Stomach smooth muscle (tissue), 2 donors: ENCODE measurements around the gene AATK.

Experiments
- H3K27ac ChIP-seq: one replicate; pipeline ENCODE4 v1.7.0; 2013; ENCODE audit warnings: mild to moderate bottlenecking, low read length, inconsistent platforms
- H3K27me3 ChIP-seq, 2 donors: one replicate each; pipeline ENCODE4 v1.7.0; 2013; ENCODE audit warnings: low read length in 2 of 2; ENCODE audit not compliant: insufficient read depth in 2 of 2, control insufficient read depth in 1 of 2
- H3K36me3 ChIP-seq, 2 donors: one replicate each; pipeline ENCODE4 v1.7.0; 2013; ENCODE audit warnings: low read length in 2 of 2; ENCODE audit not compliant: control insufficient read depth in 2 of 2, insufficient read depth in 2 of 2
- H3K4me1 ChIP-seq: one replicate; pipeline ENCODE4 v1.7.0; 2013; ENCODE audit warnings: low read length; ENCODE audit not compliant: control insufficient read depth, insufficient read depth
- H3K4me3 ChIP-seq, 2 donors: one replicate each; pipeline ENCODE4 v1.7.0; 2013; ENCODE audit warnings: low read length in 2 of 2
- H3K9ac ChIP-seq, 2 donors: one replicate each; pipeline ENCODE4 v1.7.0; 2013; ENCODE audit warnings: low read length in 2 of 2, mild to moderate bottlenecking in 1 of 2
- H3K9me3 ChIP-seq, 2 donors: one replicate each; pipeline ENCODE4 v1.7.0; 2013; ENCODE audit warnings: low read length in 2 of 2; ENCODE audit not compliant: control insufficient read depth in 2 of 2
- donor health status: healthy.
- donor health status: Pancreatic carcinoma.

AATK gene

GRCh38 chr17:81140018-81140417, 26.0 kb downstream of the AATK start:
- H3K4me3 ChIP-seq: no peak overlapping the region
- H3K27ac ChIP-seq: no peak overlapping the region
- no peaks in the 10 kb centered on the region for H3K9me3 ChIP-seq
- no peak overlapping the region for H3K9ac ChIP-seq
- no peaks in the 10 kb centered on the region for H3K27me3 ChIP-seq
- H3K36me3 ChIP-seq: no peaks in the 10 kb centered on the region
- peaks cover 7% of the 10 kb centered on the region for H3K4me1 ChIP-seq

DNA sequence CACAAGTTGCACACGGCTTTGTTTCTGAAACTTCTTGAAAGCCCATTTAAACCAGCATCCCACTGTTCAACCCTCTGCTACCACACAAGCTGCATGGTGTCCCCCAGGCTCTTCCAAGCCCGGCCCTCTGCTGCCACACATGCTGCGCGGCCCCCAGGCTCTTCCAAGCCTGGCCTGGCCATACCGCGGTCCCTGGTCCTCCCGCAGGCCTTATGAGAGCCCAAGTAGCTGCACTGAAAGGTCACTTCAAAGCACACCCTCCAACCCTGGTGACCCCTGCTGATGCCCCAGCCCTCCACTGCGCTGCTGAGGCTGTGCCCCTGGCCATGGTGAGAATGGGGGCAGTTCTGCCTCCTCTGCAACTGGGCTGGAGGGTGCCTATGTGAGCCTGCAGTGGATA, 26.6 kb downstream of the AATK start:
- Histone ChIP-seq H3K4me3 (no peak overlapping the region), H3K36me3 (no peaks in the 10 kb centered on the region), H3K27ac (no peak overlapping the region), H3K4me1 (peaks cover 7% of the 10 kb centered on the region), H3K9ac (no peak overlapping the region), H3K27me3 (no peaks in the 10 kb centered on the region), H3K9me3 (no peaks in the 10 kb centered on the region)

DNA sequence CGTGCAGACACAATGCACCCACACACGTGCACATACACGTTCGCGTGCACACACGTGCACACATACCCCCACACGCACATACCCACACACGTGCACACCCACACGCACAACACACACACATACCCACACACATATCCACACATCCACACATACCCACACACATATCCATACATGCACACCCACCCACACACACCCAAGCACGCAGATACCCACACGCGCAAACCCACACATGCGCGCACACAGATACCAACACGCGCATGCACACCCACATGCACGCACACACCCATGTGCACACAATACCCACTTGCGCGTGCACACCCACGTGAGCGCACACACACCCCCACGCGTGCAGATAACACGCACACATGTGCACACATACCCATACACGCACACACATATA, 27.5 kb downstream of the AATK start:
- H3K4me3 ChIP-seq: no peak overlapping the region
- H3K36me3 ChIP-seq: no peaks in the 10 kb centered on the region
- no peaks in the 10 kb centered on the region for H3K27me3 ChIP-seq
- H3K27ac ChIP-seq: no peak overlapping the region
- H3K9me3 ChIP-seq: no peaks in the 10 kb centered on the region
- H3K4me1 ChIP-seq: peaks cover 7% of the 10 kb centered on the region
- H3K9ac ChIP-seq: no peak overlapping the region

GRCh38 chr17:81138083-81138482, 27.9 kb downstream of the AATK start:
- peaks cover 7% of the 10 kb centered on the region for H3K4me1 ChIP-seq
- H3K4me3 ChIP-seq: no peak overlapping the region
- H3K9ac ChIP-seq: no peak overlapping the region
- no peak overlapping the region for H3K27ac ChIP-seq
- no peaks in the 10 kb centered on the region for H3K36me3 ChIP-seq
- no peaks in the 10 kb centered on the region for H3K27me3 ChIP-seq
- no peaks in the 10 kb centered on the region for H3K9me3 ChIP-seq

- H3K36me3 ChIP-seq: no peaks in the 10 kb centered on the region
- no peaks in the 10 kb centered on the region for H3K9me3 ChIP-seq
- H3K27me3 ChIP-seq: no peaks in the 10 kb centered on the region
- H3K27ac ChIP-seq: no peak overlapping the region
- no peaks in the 10 kb centered on the region for H3K4me1 ChIP-seq
- H3K4me3 ChIP-seq: no peak overlapping the region
- no peak overlapping the region for H3K9ac ChIP-seq
Measured at GRCh38 chr17:81137248-81137647, 28.8 kb downstream of the AATK start.

GRCh38 chr17:81136366-81136765, 29.7 kb downstream of the AATK start:
- Histone ChIP-seq H3K9me3 (no peaks in the 10 kb centered on the region), H3K4me1 (no peaks in the 10 kb centered on the region), H3K36me3 (no peaks in the 10 kb centered on the region), H3K27ac (no peak overlapping the region), H3K9ac (no peak overlapping the region), H3K27me3 (no peaks in the 10 kb centered on the region), H3K4me3 (no peak overlapping the region)

DNA sequence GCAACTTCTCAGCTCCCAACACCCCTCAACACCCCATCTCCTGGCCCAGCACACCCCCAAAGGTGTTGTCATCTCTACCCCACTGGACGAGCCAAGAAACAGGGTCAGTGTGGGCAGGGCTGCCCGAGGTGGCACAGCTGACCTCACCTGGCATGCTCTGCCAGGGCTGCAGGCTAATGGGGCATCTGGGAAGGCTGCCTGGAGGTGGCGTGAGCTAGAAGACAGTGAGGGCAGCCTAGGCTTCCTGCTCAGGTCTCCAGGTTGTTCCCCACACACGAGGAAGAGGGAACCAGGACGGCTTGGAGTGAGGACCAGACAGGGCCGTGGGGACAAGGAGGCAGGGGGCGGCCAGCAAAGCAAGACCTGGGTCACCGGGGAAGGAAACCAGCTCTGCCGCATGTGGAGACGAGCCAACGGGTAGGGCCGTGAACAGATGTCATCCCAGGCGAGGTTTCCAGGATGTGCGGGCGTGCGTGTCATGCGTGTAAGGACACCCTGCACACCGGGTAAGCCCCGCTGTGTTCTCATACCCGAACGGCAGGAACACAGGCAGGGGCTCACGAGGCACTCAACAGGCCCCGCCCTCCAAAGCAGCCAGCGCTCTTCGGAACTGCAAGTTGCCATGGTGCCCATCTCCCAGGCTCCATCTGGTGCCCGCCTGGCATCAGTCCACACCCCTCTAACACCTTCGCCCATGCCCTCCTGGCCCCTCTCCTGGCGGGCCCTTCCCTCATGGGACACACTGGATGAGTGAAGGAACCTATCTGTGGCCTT, 30.3 kb downstream of the AATK start:
- H3K36me3 ChIP-seq: no peaks in the 10 kb centered on the region
- no peaks in the 10 kb centered on the region for H3K4me1 ChIP-seq
- no peaks in the 10 kb centered on the region for H3K9me3 ChIP-seq
- no peak overlapping the region for H3K4me3 ChIP-seq
- H3K27ac ChIP-seq: no peak overlapping the region
- H3K9ac ChIP-seq: no peak overlapping the region
- H3K27me3 ChIP-seq: no peaks in the 10 kb centered on the region

DNA sequence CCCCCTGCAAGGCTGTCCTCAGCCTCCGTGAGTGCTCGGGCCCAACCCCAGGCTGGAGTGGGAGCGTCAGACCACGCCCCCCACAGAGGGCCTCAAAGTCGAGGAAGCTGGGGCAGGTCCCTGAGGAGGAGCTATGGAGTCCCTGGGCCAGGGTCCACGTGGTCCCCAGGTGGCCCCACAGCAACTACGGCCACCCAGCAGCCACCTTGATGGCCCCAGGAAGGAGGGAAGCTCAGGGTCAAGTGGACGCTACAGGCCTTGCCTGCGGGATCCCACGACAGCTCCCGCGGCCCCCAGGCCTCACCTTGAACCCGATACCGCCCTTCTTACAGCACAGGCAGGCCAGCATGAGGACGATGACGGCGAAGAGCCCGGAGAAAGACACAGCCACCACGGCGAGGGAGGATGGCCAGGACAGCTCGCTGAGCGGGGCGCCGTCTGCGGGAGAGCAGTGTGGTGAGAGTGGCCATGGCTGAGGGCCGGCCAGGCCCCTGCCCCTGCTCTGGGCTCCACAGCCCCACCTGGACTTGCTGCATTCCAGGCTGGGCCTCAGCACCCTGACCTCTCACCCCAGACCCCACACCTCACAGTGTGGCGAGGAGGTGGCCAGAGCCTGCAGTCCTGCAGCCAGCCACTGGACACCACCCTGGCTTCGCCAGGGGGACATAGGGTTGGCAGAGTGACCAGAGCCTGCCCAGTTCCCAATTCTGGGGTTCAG, 31.8 kb downstream of the AATK start:
- no peaks in the 10 kb centered on the region for H3K4me1 ChIP-seq
- no peaks in the 10 kb centered on the region for H3K9me3 ChIP-seq
- no peak overlapping the region for H3K27ac ChIP-seq
- no peaks in the 10 kb centered on the region for H3K27me3 ChIP-seq
- no peak overlapping the region for H3K9ac ChIP-seq
- no peak overlapping the region for H3K4me3 ChIP-seq
- no peaks in the 10 kb centered on the region for H3K36me3 ChIP-seq

DNA sequence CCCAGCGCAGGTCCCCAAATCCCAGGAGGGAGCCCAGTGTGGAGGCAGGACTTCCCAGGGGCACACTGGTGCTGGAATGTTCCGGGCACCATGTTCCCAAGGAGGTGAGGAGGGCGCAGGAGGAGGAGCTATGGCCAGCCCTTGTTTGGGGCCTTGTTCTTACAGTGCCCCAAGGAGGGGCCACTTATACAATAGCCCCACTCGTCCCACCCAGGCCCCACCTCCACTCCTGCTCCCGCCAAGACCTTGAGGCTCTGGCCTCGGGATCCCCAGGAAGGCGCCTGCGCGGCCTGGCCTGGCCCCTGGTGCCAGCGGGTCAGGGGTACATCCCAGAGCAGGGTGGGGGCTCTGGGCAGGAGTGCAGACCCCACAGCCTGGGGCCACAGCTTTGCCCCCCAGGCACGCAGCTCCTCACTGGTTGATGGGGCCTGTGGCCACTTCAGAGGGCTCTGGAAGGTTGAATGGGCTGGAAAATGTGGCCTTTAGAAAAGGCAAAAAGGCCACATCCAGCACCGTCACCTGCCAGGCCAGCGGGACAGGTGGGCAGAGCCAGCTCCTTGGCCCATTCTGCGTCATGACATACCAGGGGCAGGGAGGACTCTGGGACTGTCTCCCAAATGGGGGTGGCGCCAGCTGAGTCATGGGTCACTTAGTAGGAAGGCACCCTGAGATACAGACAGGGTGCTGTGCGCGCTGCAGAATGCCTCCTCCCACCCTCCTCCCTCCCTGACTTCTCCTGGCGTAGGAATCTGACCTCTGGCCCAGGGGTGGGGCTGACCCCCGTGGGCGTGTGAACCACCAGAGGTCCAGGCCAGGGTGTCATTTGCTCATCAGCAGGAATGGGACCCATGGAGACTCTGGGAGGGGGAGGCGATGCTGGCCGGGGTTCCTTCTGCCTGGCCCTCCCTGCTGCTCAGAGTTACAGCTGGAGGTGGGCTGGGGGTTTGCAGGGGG, 33.0 kb downstream of the AATK start:
- Histone ChIP-seq H3K27ac (no peak overlapping the region), H3K4me1 (no peaks in the 10 kb centered on the region), H3K4me3 (no peak overlapping the region), H3K9ac (no peak overlapping the region), H3K36me3 (no peaks in the 10 kb centered on the region), H3K27me3 (no peaks in the 10 kb centered on the region), H3K9me3 (no peaks in the 10 kb centered on the region)

- Histone ChIP-seq H3K4me1 (no peaks in the 10 kb centered on the region), H3K9ac (no peak overlapping the region), H3K36me3 (no peaks in the 10 kb centered on the region), H3K27me3 (no peaks in the 10 kb centered on the region), H3K9me3 (no peaks in the 10 kb centered on the region), H3K27ac (no peak overlapping the region), H3K4me3 (no peak overlapping the region)
Measured at GRCh38 chr17:81132197-81132540, 33.9 kb downstream of the AATK start.
